Measurements from ENCODE around the gene VSX1.

DNA sequence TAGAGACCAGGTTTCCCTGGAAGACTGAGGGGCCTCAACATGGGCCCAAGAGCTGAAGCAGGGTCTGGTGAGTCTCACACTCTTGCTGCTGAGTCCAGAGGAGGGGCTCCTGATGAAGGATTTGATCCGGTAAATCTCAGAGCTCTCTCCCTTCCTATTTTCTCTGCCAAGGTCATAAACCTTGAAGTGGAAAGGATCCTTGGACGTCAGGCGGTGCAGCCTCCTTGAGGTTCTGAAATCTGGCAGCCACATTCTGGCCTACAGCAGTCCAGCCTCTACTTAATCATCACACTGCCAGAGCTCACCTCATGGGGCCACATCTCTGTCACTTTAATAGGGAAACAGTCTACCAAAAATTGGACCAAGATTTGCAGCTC is 48.0 kb downstream of the VSX1 start:
- TF ChIP-seq, protein P1, sequence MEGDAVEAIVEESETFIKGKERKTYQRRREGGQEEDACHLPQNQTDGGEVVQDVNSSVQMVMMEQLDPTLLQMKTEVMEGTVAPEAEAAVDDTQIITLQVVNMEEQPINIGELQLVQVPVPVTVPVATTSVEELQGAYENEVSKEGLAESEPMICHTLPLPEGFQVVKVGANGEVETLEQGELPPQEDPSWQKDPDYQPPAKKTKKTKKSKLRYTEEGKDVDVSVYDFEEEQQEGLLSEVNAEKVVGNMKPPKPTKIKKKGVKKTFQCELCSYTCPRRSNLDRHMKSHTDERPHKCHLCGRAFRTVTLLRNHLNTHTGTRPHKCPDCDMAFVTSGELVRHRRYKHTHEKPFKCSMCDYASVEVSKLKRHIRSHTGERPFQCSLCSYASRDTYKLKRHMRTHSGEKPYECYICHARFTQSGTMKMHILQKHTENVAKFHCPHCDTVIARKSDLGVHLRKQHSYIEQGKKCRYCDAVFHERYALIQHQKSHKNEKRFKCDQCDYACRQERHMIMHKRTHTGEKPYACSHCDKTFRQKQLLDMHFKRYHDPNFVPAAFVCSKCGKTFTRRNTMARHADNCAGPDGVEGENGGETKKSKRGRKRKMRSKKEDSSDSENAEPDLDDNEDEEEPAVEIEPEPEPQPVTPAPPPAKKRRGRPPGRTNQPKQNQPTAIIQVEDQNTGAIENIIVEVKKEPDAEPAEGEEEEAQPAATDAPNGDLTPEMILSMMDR (IDR thresholded peaks at IDR 0.05): no peak
- TF ChIP-seq EP300 (IDR thresholded peaks at IDR 0.05): no peak

All from sigmoid colon (tissue), 4 donors.